LNCAP (cell line): Measurements from ENCODE around the gene SLC16A12.

Source experiments
- TF ChIP-seq, protein P1 (sequence below): fragments of 450-650 bp; IDR thresholded peaks from 2 replicates; pipeline ENCODE4 v1.5.1; 2017; ENCODE audit warnings: mild to moderate bottlenecking

SLC16A12 gene

DNA sequence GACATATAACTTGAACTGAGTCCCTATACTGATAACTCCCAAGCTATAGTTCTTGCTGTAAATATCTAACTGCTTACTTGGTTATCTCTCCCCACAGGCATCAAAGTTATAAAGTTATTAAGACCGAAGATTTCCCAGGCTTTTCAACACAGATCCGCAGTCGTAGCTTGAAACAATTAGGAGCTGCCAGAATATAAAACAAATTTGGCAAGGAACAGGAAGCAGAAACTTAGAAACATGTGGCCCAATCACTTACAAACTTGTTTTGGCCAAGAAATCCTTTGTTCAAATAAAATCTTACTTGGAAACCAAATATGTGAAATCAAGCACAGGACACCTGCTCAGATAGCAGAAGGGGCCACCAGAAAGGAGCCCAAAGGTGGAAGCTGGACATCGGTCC, 9.0 kb downstream of the SLC16A12 start:
- TF ChIP-seq, protein P1, sequence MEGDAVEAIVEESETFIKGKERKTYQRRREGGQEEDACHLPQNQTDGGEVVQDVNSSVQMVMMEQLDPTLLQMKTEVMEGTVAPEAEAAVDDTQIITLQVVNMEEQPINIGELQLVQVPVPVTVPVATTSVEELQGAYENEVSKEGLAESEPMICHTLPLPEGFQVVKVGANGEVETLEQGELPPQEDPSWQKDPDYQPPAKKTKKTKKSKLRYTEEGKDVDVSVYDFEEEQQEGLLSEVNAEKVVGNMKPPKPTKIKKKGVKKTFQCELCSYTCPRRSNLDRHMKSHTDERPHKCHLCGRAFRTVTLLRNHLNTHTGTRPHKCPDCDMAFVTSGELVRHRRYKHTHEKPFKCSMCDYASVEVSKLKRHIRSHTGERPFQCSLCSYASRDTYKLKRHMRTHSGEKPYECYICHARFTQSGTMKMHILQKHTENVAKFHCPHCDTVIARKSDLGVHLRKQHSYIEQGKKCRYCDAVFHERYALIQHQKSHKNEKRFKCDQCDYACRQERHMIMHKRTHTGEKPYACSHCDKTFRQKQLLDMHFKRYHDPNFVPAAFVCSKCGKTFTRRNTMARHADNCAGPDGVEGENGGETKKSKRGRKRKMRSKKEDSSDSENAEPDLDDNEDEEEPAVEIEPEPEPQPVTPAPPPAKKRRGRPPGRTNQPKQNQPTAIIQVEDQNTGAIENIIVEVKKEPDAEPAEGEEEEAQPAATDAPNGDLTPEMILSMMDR: no peak

DNA sequence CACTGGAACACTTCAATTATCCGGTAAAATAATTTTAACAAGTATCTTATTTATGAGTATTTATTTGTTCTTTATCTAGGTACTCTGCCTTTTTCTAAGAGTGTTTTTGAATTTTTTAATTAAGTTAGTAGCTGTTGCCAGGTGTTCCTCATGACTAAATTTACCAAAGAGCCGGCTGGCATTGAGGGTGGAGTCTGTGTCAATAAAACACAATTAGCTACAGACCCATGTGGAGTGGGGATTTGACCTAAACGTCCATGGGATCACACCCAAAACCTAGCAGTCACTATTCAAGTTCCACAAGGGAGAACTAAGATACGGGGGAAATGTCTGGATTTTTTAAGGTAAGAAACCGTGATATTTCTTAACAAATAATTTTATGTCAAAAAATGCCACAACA, 9.8 kb downstream of the SLC16A12 start:
- TF ChIP-seq, protein P1: no peak

- TF ChIP-seq, protein P1: no peak
These were observed 11.1 kb downstream of the SLC16A12 start for GRCh38 chr10:89524279-89524678.

- TF ChIP-seq, protein P1: no peak
These were observed 12.1 kb downstream of the SLC16A12 start for GRCh38 chr10:89523274-89523673.

- TF ChIP-seq, protein P1: no peak
These were observed 12.9 kb downstream of the SLC16A12 start for GRCh38 chr10:89522463-89522862.

- TF ChIP-seq, protein P1: no peak
These were observed 14.0 kb downstream of the SLC16A12 start for GRCh38 chr10:89521368-89521767.

DNA sequence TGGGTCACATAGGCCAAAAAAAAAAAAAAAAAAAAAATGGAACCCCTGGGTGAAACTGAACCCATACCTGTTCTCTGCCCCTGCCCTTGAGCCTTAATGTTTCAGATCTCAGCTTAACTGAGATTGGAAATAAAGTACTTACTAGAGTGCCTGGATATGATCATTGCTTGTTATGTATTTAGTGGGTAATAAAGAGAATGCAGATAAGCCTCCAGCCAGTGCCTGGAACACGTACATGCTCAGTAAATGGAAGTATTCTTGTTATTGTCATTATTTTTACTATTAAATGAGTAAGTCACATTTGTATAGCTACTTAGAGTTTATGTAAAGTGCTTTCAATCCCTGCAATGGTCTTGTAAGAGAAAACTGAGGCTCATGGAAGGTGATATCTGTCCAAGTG, 14.7 kb downstream of the SLC16A12 start:
- TF ChIP-seq, protein P1: no peak
